Activated CD8-positive, alpha-beta memory T cell treated with anti-CD3 and anti-CD28 coated beads, Interleukin-2, amount 50 U/mL, for 24 hours (primary cell): ENCODE measurements around the gene MANSC1.

ENCODE experiments used
- DNase-seq: peaks from one replicate; pipeline ENCODE4 v3.0.0-alpha.2; 2020; ENCODE audit errors: extremely low read depth

Gene MANSC1

GRCh38 chr12:12349711-12350665 is at the start of gene MANSC1:
MANSC1 (minus strand) TSS chr12:12350242; CDS start chr12:12343314, 6,928 bp downstream.
- no peak for DNase-seq

GRCh38 chr12:12399161-12399560 is 49.1 kb upstream of the MANSC1 start:
- no peak for DNase-seq

- no peak for DNase-seq
Observed at GRCh38 chr12:12398026-12398859, 48.2 kb upstream of the MANSC1 start.

GRCh38 chr12:12397184-12397583 is 47.1 kb upstream of the MANSC1 start:
- no peak for DNase-seq

GRCh38 chr12:12396694-12397093 is 46.7 kb upstream of the MANSC1 start:
- no peak for DNase-seq

- no peak for DNase-seq
Observed at GRCh38 chr12:12393171-12393570, 43.1 kb upstream of the MANSC1 start.

GRCh38 chr12:12392413-12392812 is 42.4 kb upstream of the MANSC1 start:
- no peak for DNase-seq

GRCh38 chr12:12387501-12387900 is 37.5 kb upstream of the MANSC1 start:
- no peak for DNase-seq

- no peak for DNase-seq
Observed at GRCh38 chr12:12384571-12385340, 34.7 kb upstream of the MANSC1 start.

GRCh38 chr12:12381982-12382381 is 31.9 kb upstream of the MANSC1 start:
- DNase-seq, result no peak

- DNase-seq, result no peak
Observed at GRCh38 chr12:12380949-12381593, 31.0 kb upstream of the MANSC1 start.

- no peak for DNase-seq
Observed at GRCh38 chr12:12379831-12380730, 30.0 kb upstream of the MANSC1 start.

- no peak for DNase-seq
Observed at GRCh38 chr12:12378616-12379015, 28.6 kb upstream of the MANSC1 start.

GRCh38 chr12:12376646-12377448 is 26.8 kb upstream of the MANSC1 start:
- no peak for DNase-seq

GRCh38 chr12:12372946-12373722 is 23.1 kb upstream of the MANSC1 start:
- no peak for DNase-seq

- DNase-seq, result no peak
Observed at GRCh38 chr12:12367482-12367998, 17.5 kb upstream of the MANSC1 start.

GRCh38 chr12:12366701-12367481 is 16.8 kb upstream of the MANSC1 start:
- no peak for DNase-seq
